ENCODE measurements around the gene PRSS38.

- TF ChIP-seq EZH2 (IDR thresholded peaks at IDR 0.05) (no peak), POLR2AphosphoS5 (IDR thresholded peaks at IDR 0.05; ENCODE audit: borderline replicate concordance, low read depth, low read length) (no peak)
Measured at GRCh38 chr1:227803933-227804332, 11.5 kb upstream of the PRSS38 start.
